Smooth muscle cell (in vitro differentiated cells): ENCODE measurements around the gene SALL1. TPM values are rescaled to one million over a fixed set of nuclear protein-coding genes. Genes with fewer than 3 reads are reported as not detected.

Experiments used
- DNase-seq: peaks from one replicate; lab custom pipeline; 2025; ENCODE audit not compliant: unreplicated experiment; lab: John Stamatoyannopoulos, UW
- H2AFZ ChIP-seq: fragments of 200-600 bp; sonication (generic); 2 replicates; pipeline ENCODE4 v1.6.0; 2016; ENCODE audit warnings: antibody characterized with exemption, low read depth, mild to moderate bottlenecking
- H3F3A ChIP-seq: fragments of 200-600 bp; sonication (generic); 2 replicates; pipeline ENCODE4 v1.6.0; 2017; ENCODE audit warnings: antibody characterized with exemption, low read depth
- H3K27ac ChIP-seq: fragments of 200-600 bp; sonication (generic); 2 replicates; pipeline ENCODE4 v1.5.1; 2016; ENCODE audit warnings: low read depth, mild to moderate bottlenecking
- H3K27me3 ChIP-seq: fragments of 200-600 bp; sonication (generic); 2 replicates; pipeline ENCODE4 v1.6.1; 2016; ENCODE audit warnings: low read depth, mild to moderate bottlenecking
- H3K36me3 ChIP-seq: fragments of 200-600 bp; sonication (generic); 2 replicates; pipeline ENCODE4 v1.5.1; 2016; ENCODE audit warnings: low read depth
- H3K4me1 ChIP-seq: fragments of 200-600 bp; sonication (generic); 2 replicates; pipeline ENCODE4 v1.5.1; 2016; ENCODE audit warnings: low read depth
- H3K4me2 ChIP-seq: fragments of 200-600 bp; sonication (generic); 2 replicates; pipeline ENCODE4 v1.6.0; 2016; ENCODE audit warnings: mild to moderate bottlenecking
- H3K4me3 ChIP-seq: fragments of 200-600 bp; sonication (generic); 2 replicates; pipeline ENCODE4 v1.5.1; 2016; ENCODE audit warnings: mild to moderate bottlenecking
- H3K79me2 ChIP-seq: fragments of 200-600 bp; sonication (generic); 2 replicates; pipeline ENCODE4 v1.6.0; 2016; ENCODE audit warnings: low read depth, mild to moderate bottlenecking
- H3K9ac ChIP-seq: fragments of 200-600 bp; sonication (generic); 2 replicates; pipeline ENCODE4 v1.6.0; 2016; ENCODE audit warnings: low read depth
- H3K9me3 ChIP-seq: fragments of 200-600 bp; sonication (generic); replicated peaks from 2 replicates; pipeline ENCODE4 v1.5.1; 2016; ENCODE audit warnings: low read depth
- H4K20me1 ChIP-seq: fragments of 200-600 bp; sonication (generic); 2 replicates; pipeline ENCODE4 v1.6.0; 2016; ENCODE audit warnings: low read depth
- CTCF ChIP-seq: fragments of 200-600 bp; sonication (generic); IDR thresholded peaks from 2 replicates; pipeline ENCODE4 v1.5.1; 2017; ENCODE audit warnings: borderline replicate concordance, mild to moderate bottlenecking, antibody characterized with exemption; ENCODE audit not compliant: insufficient read depth, poor library complexity, severe bottlenecking
- WGBS: methylation state at CpG from one replicate; pipeline ENCODE4 v1.1.7; 2016; ENCODE audit warnings: low lambda C conversion rate; 5-methylcytosine and 5-hydroxymethylcytosine counted together
- polyA plus RNA-seq: library from polyadenylated mRNA; unstranded; fragments of >200 nt; fragmentation: Nextera tagmentation; extraction: Ambion mirVana; gene quantifications from 2 replicates; pipeline ENCODE4 v1.2.1, GENCODE V29; 2016
- total RNA-seq: library from RNA; depleted of rRNA; stranded (reverse); fragments of >200 nt; gene quantifications from 2 replicates; pipeline ENCODE4 v1.2.3, GENCODE V29; 2014

SALL1 gene
- total and polyA plus RNA-seq, 2 experiments from 2014 or later: 1.6 to 6.2 TPM

GRCh38 chr16:51143196-51143977 lies 7.7 kb downstream of the SALL1 start:
- H3K4me1 ChIP-seq: peaks cover 56% of the 10 kb centered on the region
- H3K4me2 ChIP-seq: no peak overlapping the region
- H3K27ac ChIP-seq: no peak overlapping the region
- H3K9me3 ChIP-seq: no peaks in the 10 kb centered on the region
- H3K36me3 ChIP-seq: no peaks in the 10 kb centered on the region
- no peak overlapping the region for H2AFZ ChIP-seq
- no peak for TF ChIP-seq CTCF
- 71% methylated on average over 5 of the region's 5 CpGs for WGBS
- no peak overlapping the region for H3K4me3 ChIP-seq
- H3K27me3 ChIP-seq: no peaks in the 10 kb centered on the region
- no peak overlapping the region for H3K9ac ChIP-seq
- peaks cover 51% of the 10 kb centered on the region for H3K79me2 ChIP-seq
- H3F3A ChIP-seq: no peaks in the 10 kb centered on the region
- DNase-seq: no peak
- no peaks in the 10 kb centered on the region for H4K20me1 ChIP-seq

GRCh38 chr16:51141541-51141940 lies 9.5 kb downstream of the SALL1 start:
- H4K20me1 ChIP-seq: no peaks in the 10 kb centered on the region
- H3K4me1 ChIP-seq: peaks cover 39% of the 10 kb centered on the region
- H3K27ac ChIP-seq: no peak overlapping the region
- no peaks in the 10 kb centered on the region for H3F3A ChIP-seq
- no peaks in the 10 kb centered on the region for H3K27me3 ChIP-seq
- TF ChIP-seq CTCF: no peak
- no peak overlapping the region for H3K9ac ChIP-seq
- WGBS: 98% methylated on average over 21 of the region's 21 CpGs
- no peaks in the 10 kb centered on the region for H3K9me3 ChIP-seq
- DNase-seq: no peak
- no peak overlapping the region for H2AFZ ChIP-seq
- peaks cover 35% of the 10 kb centered on the region for H3K79me2 ChIP-seq
- no peaks in the 10 kb centered on the region for H3K36me3 ChIP-seq
- H3K4me2 ChIP-seq: no peak overlapping the region
- H3K4me3 ChIP-seq: no peak overlapping the region

GRCh38 chr16:51141106-51141505 lies 10.0 kb downstream of the SALL1 start:
- no peaks in the 10 kb centered on the region for H4K20me1 ChIP-seq
- peaks cover 32% of the 10 kb centered on the region for H3K79me2 ChIP-seq
- no peaks in the 10 kb centered on the region for H3K27me3 ChIP-seq
- no peak for DNase-seq
- peaks cover 35% of the 10 kb centered on the region for H3K4me1 ChIP-seq
- no peak overlapping the region for H3K4me3 ChIP-seq
- H3K4me2 ChIP-seq: no peak overlapping the region
- no peak overlapping the region for H2AFZ ChIP-seq
- H3F3A ChIP-seq: no peaks in the 10 kb centered on the region
- H3K9me3 ChIP-seq: no peaks in the 10 kb centered on the region
- no peak overlapping the region for H3K9ac ChIP-seq
- TF ChIP-seq CTCF: no peak
- WGBS: 97% methylated on average over 9 of the region's 9 CpGs
- no peak overlapping the region for H3K27ac ChIP-seq
- no peaks in the 10 kb centered on the region for H3K36me3 ChIP-seq

- Histone ChIP-seq H3K27ac (no peak overlapping the region), H3K4me2 (no peak overlapping the region), H3K27me3 (no peaks in the 10 kb centered on the region), H3K36me3 (no peaks in the 10 kb centered on the region), H3K4me3 (no peak overlapping the region), H3K4me1 (peaks cover 25% of the 10 kb centered on the region), H3K9ac (no peak overlapping the region), H3K9me3 (no peaks in the 10 kb centered on the region), H4K20me1 (no peaks in the 10 kb centered on the region), H3K79me2 (peaks cover 22% of the 10 kb centered on the region), H2AFZ (no peak overlapping the region), H3F3A (no peaks in the 10 kb centered on the region)
- 94% methylated on average over 15 of the region's 15 CpGs for WGBS
- no peak for DNase-seq
- TF ChIP-seq CTCF: no peak
These were observed 11.0 kb downstream of the SALL1 start for GRCh38 chr16:51140112-51140511.
